ENCODE results near the gene ARL6IP4.
"Not testable (repeated sequence)": the region's sequence is repeated elsewhere in the genome, so short reads cannot be mapped to it uniquely, and the experiment has no call there.

ARL6IP4 gene

DNA sequence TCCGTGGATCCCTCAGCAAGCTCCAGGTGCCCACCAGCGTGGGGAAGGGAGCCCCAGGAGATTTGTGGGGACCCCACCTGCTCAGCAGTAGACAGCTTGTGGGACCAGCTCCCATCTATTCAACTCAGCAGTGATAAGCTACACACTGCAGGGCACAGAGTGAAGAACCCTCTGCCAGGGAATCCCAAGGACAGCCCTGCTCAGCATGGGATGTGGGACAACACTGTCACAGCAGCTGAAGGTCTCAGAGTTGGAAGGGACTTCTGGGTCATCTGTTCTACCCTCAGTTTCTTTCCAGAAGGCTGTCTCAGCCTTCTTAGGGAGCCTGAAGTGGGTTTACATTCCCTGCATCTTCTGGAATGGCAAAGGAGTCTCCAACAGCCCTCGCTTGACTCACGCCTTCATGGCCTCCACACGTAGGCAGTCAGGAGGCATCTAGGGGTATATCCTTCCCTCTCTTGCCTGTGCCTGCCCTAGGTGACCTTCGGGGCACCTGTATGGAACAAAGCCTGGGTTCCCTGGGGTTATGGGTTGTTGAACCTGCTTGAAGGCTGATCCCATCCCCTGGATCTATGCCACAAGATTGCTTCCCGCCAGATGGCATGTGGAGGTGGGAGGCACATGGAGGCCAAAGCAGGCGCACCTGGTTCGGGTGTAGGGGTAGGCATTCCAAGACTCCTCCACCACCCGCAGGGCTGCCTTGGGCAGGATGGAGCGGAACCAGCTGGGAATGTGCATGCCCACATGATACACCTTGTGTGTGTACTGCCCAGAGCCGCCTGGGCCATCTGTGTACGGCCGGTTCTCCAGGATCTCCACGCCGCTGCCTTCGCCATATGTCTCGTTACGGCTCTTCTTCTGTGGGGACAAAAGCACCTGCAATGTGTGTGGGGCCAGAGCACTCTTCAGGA is 33.0 kb downstream of the ARL6IP4 start:
- no peak for DNase-seq

DNA sequence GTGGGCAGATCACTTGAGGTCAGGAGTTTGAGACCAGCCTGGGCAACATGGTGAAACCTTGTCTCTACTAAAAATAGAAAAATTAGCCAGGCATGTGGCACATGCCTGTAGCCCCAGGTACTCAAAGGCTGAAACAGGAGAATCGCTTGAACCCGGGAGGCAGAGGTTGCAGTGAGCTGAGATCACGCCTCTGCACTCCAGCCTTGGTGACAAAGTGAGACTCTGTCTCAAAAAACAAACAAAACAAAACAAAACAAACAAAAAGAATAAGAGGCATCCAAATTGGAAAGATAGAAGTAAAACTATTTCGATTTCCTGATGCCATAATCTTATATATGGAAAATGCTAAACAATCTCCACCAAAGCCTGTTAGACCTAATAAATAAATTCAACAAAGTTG is 34.0 kb downstream of the ARL6IP4 start:
- not testable (repeated sequence) for DNase-seq

- DNase-seq: no peak
These were observed 37.3 kb downstream of the ARL6IP4 start for GRCh38 chr12:123017753-123018152.

DNA sequence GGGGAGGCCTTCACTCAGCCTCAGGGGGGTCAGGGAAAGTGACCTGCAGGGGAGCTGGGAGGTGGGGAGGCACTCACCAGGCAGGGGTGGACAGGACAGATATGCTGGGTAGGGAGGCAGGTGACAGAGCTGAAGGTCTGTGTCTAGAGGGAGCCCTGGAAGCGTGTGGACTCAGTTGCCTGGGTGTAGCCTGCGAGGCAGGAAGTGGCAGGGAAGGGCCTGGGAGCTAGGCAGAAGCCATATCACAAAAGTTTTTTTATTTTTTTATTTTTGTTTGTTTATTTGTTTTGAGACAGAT is 39.3 kb downstream of the ARL6IP4 start:
- no peak for DNase-seq

- DNase-seq: no peak
These were observed 41.5 kb downstream of the ARL6IP4 start for GRCh38 chr12:123021688-123022604.

DNA sequence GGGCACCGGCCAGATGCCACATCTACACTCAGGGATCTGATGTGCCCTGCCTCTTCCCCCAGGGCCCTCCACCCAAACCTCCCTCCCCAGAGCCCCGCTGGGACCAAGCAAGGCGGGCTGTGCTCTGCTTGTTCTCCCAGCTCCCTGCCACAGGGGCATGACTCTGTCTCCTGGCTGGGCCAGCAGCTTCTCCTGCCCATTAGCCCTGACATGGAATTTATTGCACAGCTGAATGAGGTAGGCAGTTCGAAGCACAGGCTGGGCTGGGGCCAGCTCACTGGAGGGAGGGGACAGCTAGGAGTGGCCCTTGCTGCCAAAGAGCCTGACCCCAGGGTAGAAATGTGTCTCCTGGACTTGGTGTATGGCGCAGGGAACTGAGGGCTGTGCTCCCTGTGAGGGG is 42.4 kb downstream of the ARL6IP4 start:
- DNase-seq: no peak

DNA sequence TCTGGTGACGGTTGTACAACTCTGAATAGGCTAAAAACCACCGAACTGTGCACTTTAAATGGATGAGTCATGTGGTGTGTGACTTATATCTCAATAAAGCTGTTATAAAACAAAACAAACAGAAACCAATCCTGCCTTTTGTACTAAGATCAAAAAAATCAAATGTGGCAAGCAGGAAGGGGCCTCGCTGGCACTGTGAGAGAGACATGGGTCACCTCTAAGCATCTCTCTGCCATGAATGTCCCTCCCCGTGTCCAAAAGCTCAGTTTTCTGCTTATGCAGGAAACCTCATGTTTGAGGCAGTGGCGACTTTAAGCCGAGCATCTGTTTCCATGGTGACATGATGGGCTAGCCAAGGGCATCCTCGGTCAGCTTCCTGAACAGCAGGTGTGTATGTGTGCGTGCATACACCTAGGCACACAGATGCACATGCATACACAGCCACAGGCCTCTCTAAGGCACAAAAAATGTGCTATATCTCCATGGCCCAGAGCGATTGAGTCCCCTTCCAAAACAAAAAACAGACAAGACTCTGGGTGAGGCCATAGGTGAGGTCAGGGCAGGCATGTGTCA is 44.4 kb downstream of the ARL6IP4 start:
- peak; percentile 43 for DNase-seq

DNA sequence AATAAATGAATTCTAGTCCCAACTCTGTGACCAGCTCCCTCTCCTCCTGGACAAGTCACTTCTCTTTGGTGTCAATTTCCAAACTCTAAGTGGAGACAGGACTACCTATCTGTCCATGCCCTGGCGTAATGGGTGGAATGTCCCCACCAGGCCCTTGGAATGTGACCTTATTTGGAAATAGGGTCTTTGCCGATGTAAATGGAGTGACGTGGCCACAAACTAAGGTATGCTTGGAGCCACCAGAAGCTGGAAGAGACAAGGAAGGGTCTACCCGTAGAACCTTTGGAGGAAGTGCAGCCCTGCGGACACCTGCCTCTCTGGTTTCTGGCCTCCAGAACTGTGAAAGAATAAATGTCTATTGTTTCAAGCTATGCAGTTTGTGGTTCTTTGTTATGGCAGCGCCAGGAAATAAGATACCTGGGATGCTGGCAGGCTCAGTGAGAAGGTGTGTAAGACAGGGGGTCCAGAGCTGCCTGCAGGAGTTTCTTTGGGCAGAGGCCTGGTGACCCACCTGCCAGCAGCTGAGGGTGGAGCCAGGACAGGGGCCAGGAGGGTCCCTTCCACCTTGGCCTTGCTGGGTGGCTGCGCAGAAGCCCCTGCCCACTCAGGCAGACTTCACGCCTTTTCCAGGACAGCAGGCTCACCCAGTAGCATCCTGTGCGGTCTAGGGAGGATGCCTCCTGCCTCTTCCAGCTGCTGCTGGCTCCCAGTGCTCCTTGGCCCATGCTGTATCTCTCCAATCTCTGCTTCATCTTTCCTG is 45.8 kb downstream of the ARL6IP4 start:
- no peak for DNase-seq

GRCh38 chr12:123027726-123028445 is 47.4 kb downstream of the ARL6IP4 start:
- DNase-seq: no peak

DNA sequence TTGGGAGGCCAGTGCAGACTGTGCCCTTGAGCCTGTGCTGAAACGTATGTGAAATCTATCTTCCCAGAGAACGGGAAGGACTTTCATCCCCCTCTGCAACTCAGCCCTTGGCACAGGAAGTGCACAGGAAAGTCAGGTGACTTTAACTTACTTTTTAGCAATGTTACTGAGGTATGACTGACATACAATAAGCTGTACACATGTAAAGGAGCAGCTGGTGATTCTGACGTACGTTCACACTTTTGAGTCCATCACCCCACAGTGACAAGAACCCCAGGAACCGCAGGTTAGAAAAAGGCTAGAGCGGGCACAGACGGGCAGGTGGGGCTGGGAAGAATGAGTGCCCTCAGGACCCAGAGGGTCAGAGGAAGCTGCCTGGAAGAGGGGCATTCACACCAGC is 48.0 kb downstream of the ARL6IP4 start:
- DNase-seq: no peak

DNA sequence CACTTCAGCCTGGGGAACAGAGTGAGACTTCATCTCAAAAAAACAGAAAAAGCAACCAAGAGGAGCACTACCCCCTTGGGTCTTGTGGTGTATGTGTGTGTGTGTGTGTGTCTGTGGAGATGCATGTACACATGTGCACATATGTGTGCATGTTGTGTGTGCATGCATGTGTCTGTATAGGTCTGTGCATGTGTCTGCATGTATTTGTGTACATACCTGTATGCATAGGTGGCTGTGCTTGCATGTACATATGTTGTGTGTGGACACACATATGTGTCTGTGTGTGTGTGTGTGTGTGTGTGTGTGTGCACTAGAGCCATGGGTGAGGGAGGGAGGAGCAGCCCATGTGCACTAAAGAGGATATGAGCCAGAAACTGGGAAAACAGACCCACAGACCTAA is 49.1 kb downstream of the ARL6IP4 start:
- no peak for DNase-seq

DNA sequence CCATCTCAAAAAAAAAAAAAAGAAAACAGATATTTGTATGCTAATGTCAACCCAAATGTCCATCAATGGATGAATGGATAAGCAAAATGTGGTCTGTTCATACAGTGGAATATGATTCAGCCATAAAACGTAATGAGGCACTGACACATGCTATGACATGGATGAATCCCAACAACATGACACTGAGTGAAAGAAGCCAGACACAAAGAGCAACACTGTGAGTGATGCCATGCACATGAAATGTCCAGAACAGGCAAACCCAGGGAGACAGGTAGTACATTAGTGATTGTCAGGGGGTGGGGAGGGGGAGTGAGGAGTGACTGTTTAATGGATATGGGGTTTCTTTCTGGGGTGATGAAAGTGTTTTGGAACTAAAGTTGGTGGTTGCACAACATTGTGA is 50.2 kb downstream of the ARL6IP4 start:
- no peak for DNase-seq

DNA sequence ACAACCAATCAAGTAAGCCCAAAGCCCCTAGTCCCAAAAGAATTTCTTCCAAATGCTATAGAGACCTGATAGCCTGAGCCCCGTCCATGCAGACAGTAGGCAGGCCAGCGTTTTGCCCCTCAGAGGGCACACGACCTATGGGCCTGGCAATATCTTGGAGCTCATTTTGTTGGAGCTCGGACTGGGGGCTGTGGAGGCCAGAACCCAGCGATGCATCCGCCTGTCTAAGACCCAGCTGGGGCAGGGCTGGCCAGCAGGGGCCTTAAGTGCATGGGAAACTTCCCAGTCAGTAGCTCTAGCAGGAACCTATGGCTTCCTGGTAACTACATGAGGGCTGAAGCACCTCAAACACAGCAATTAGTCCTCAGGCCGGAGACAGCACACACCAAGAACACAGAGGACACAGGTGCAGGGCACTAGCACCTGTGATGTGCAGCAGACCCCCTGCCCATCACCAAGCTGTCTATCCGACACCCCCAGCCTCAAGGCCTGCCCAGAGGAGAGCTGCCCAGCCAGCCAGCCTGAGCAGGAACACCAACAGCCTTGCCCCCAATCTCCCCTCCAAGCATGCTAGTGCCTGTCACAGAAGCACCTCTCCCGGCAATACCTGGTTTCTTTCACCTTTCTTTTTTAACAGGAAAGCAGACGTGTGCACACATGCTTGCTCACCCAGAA is 50.8 kb downstream of the ARL6IP4 start:
- DNase-seq: no peak

All from stimulated activated CD8-positive, alpha-beta memory T cell treated with anti-CD3 and anti-CD28 coated beads, Interleukin-4, amount 100 ng/mL, for 48 hours (primary cell).